T-cell (primary cell): ENCODE data around the gene LARP1. TPM values are rescaled to one million over a fixed set of nuclear protein-coding genes. Genes with fewer than 3 reads are reported as not detected.
A peak's percentile ranks its signal among the peaks of the same experiment; 100 is the strongest.

ENCODE experiments used
- ATAC-seq, 4 experiments: fragments of 200-7000 bp in 3 of 4; fragments of 150-1000 bp in 1 of 4; cut with Tn5 transposase; replicated peaks in 1 of 4; 1 replicate in 3 of 4; 2 replicates in 1 of 4; pipeline ENCODE4 v1.10.0; 2021; ENCODE audit warnings: moderate library complexity in 3 of 4, mild to moderate bottlenecking in 2 of 4, moderate number of reproducible peaks in 1 of 4
- CTCF ChIA-PET, 2 donors: fragments of 300-600 bp; sonication (Branson Sonifier 250); formaldehyde crosslinking; loops; one replicate each; lab custom pipeline; 2022; ENCODE audit warnings: antibody characterized with exemption in 2 of 2; lab: Charles Lee
- POLR2A ChIA-PET, 2 donors: fragments of 300-600 bp; sonication (Branson Sonifier 250); formaldehyde crosslinking; loops; one replicate each; lab custom pipeline; 2022; ENCODE audit warnings: antibody characterized with exemption in 2 of 2; lab: Charles Lee
- DNase-seq, 35 experiments: peaks; one replicate each; pipeline versions ENCODE4 v3.0.0 to v3.0.0-alpha.2; 2013 to 2023
- H3K27ac ChIP-seq: one replicate; pipeline ENCODE4 v1.5.1; 2013; ENCODE audit warnings: low read length
- H3K27me3 ChIP-seq, 2 experiments: replicated peaks in 1 of 2; 1 replicate in 1 of 2; 2 replicates in 1 of 2; pipeline versions ENCODE4 v1.6.1 to v1.7.0; 2013; ENCODE audit warnings: low read length in 1 of 2, mixed read lengths in 1 of 2; ENCODE audit not compliant: control insufficient read depth in 2 of 2, insufficient read depth in 2 of 2; ENCODE audit errors: extremely low read depth in 1 of 2
- H3K36me3 ChIP-seq, 2 donors: 1 replicate in 1 of 2; 2 replicates in 1 of 2; pipeline versions ENCODE4 v1.6.1 to v1.7.0; 2013; ENCODE audit warnings: low read length in 1 of 2; ENCODE audit not compliant: control insufficient read depth in 2 of 2, insufficient read depth in 1 of 2; ENCODE audit errors: extremely low read depth in 1 of 2
- H3K4me1 ChIP-seq, 2 experiments: 1 replicate in 1 of 2; 2 replicates in 1 of 2; pipeline versions ENCODE4 v1.6.1 to v1.7.0; 2013; ENCODE audit warnings: low read length in 2 of 2, mixed read lengths in 1 of 2; ENCODE audit not compliant: insufficient read depth in 2 of 2, control insufficient read depth in 1 of 2; ENCODE audit errors: extremely low read depth in 1 of 2
- H3K4me3 ChIP-seq, 2 donors: 1 replicate in 1 of 2; 2 replicates in 1 of 2; pipeline versions ENCODE4 v1.5.1 to v1.7.0; 2013; ENCODE audit warnings: mild to moderate bottlenecking in 2 of 2, low read length in 1 of 2, moderate library complexity in 1 of 2; ENCODE audit not compliant: control insufficient read depth in 1 of 2; ENCODE audit errors: extremely low read depth in 1 of 2
- H3K9me3 ChIP-seq: 2 replicates; pipeline ENCODE4 v1.7.0; 2013
- H3K27ac Mint-ChIP-seq, 2 donors: one replicate each; pipeline ENCODE4 v1.8.0; 2020 to 2021; ENCODE audit warnings: mild to moderate bottlenecking in 2 of 2, mixed read lengths in 2 of 2
- H3K27me3 Mint-ChIP-seq, 2 donors: one replicate each; pipeline ENCODE4 v1.8.0; 2021 to 2022; ENCODE audit warnings: mixed read lengths in 2 of 2
- H3K36me3 Mint-ChIP-seq: one replicate; pipeline ENCODE4 v1.8.0; 2021; ENCODE audit warnings: mixed read lengths
- H3K4me1 Mint-ChIP-seq, 3 donors: one replicate each; pipeline ENCODE4 v1.8.0; 2020 to 2022; ENCODE audit warnings: mixed read lengths in 3 of 3, mild to moderate bottlenecking in 1 of 3
- H3K4me3 Mint-ChIP-seq, 3 donors: one replicate each; pipeline ENCODE4 v1.8.0; 2020 to 2022; ENCODE audit warnings: mild to moderate bottlenecking in 3 of 3, mixed read lengths in 3 of 3, moderate library complexity in 3 of 3
- H3K9me3 Mint-ChIP-seq, 3 donors: one replicate each; pipeline ENCODE4 v1.8.0; 2020 to 2022; ENCODE audit warnings: mixed read lengths in 3 of 3
- WGBS: methylation state at CpG from one replicate; pipeline ENCODE4 v1.1.5; 2013; ENCODE audit warnings: missing lambda C conversion rate; ENCODE audit not compliant: insufficient coverage; 5-methylcytosine and 5-hydroxymethylcytosine counted together
- total RNA-seq, 35 experiments: library from RNA in 6 of 35; stranded (reverse) in 6 of 35; fragments of 120-200 nt in 1 of 35; gene quantifications; one replicate each; pipeline versions ENCODE4 v1.2.1 to v1.2.4 and lab custom pipeline; 2013 to 2026

LARP1 gene
- total RNA-seq, 5 donors from 2014 or later (not counting 1 experiment from before 2014, with no cell fraction given), result 137 to 201 (median 182) TPM

- no peak for ATAC-seq
- Histone ChIP-seq H3K4me1 (peaks cover 68 to 83% of the 10 kb centered on the region in 2 experiments), H3K27ac (no peak overlapping the region), H3K27me3 (no peaks in the 10 kb centered on the region), H3K36me3 (peaks cover 0 to 4% of the 10 kb centered on the region in 2 donors), H3K4me3 (no peak overlapping the region), H3K9me3 (no peaks in the 10 kb centered on the region)
- H3K4me1 Mint-ChIP-seq, result peaks cover 76 to 88% (median 83%) of the 10 kb centered on the region in 3 donors
- H3K27ac Mint-ChIP-seq, result peak overlapping the region; percentile 0 to 4
- POLR2A ChIA-PET, result no interaction called here
- CTCF ChIA-PET, result interaction anchor here in 1 of 2 donors (0.7 kb wide), 1 partner anchor 87 kb away, joined by 4 read pairs; no protein-coding TSS in a partner anchor
- WGBS, result 77% methylated on average over 3 of the region's 3 CpGs
- H3K27me3 Mint-ChIP-seq, result no peaks in the 10 kb centered on the region
- DNase-seq, result no peak
- no peaks in the 10 kb centered on the region for H3K9me3 Mint-ChIP-seq
- no peaks in the 10 kb centered on the region for H3K36me3 Mint-ChIP-seq
- peak overlapping the region in 1 of 3 donors; percentile 26 for H3K4me3 Mint-ChIP-seq
Observed at GRCh38 chr5:154764967-154765366, 9.8 kb downstream of the LARP1 start.

- ATAC-seq (no peak), DNase-seq (no peak)
- Mint-ChIP-seq H3K27ac (peak overlapping the region; percentile 30 to 50), H3K4me1 (peaks cover 76 to 88% (median 83%) of the 10 kb centered on the region in 3 donors), H3K4me3 (peak overlapping the region in 1 of 3 donors; percentile 26), H3K27me3 (no peaks in the 10 kb centered on the region), H3K9me3 (no peaks in the 10 kb centered on the region), H3K36me3 (no peaks in the 10 kb centered on the region)
- Histone ChIP-seq H3K9me3 (no peaks in the 10 kb centered on the region), H3K27me3 (no peaks in the 10 kb centered on the region), H3K27ac (no peak overlapping the region), H3K4me3 (no peak overlapping the region), H3K4me1 (peaks cover 70 to 83% of the 10 kb centered on the region in 2 experiments), H3K36me3 (peaks cover 0 to 4% of the 10 kb centered on the region in 2 donors)
- CTCF ChIA-PET, result interaction anchor here in 1 of 2 donors (0.6 kb wide), 1 partner anchor 103 kb away, joined by 4 read pairs; no protein-coding TSS in a partner anchor
- 90% methylated on average over 2 of the region's 10 CpGs for WGBS
- POLR2A ChIA-PET, result no interaction called here
Observed at GRCh38 chr5:154765396-154765925, 10.3 kb downstream of the LARP1 start.

GRCh38 chr5:154766558-154767281, 11.5 kb downstream of the LARP1 start:
- WGBS, result 86% methylated on average over 3 of the region's 3 CpGs
- peaks cover 74 to 88% (median 83%) of the 10 kb centered on the region in 3 donors for H3K4me1 Mint-ChIP-seq
- H3K27ac Mint-ChIP-seq, result peak overlapping the region; percentile 56 to 71
- no peak overlapping the region for H3K27ac ChIP-seq
- H3K4me3 Mint-ChIP-seq, result peak overlapping the region in 2 of 3 donors; percentile 7 to 53
- DNase-seq, result no peak
- H3K4me3 ChIP-seq, result no peak overlapping the region
- H3K36me3 Mint-ChIP-seq, result no peaks in the 10 kb centered on the region
- ChIA-PET CTCF (interaction anchor here in 1 of 2 donors (0.5 kb wide), 1 partner anchor 117 kb away, joined by 6 read pairs; no protein-coding TSS in a partner anchor), POLR2A (interaction anchor here in 1 of 2 donors (0.5 to 1.0 kb wide), 2 partner anchors 9 to 97 kb away, joined by 3 to 4 read pairs; no protein-coding TSS in a partner anchor)
- peaks cover 61 to 86% of the 10 kb centered on the region in 2 experiments for H3K4me1 ChIP-seq
- no peaks in the 10 kb centered on the region for H3K27me3 ChIP-seq
- no peaks in the 10 kb centered on the region for H3K9me3 ChIP-seq
- peak in 3 of 4 experiments; percentile 26 to 29 (median 28) for ATAC-seq
- no peaks in the 10 kb centered on the region for H3K9me3 Mint-ChIP-seq
- H3K36me3 ChIP-seq, result no peaks in the 10 kb centered on the region
- H3K27me3 Mint-ChIP-seq, result no peaks in the 10 kb centered on the region

GRCh38 chr5:154767576-154767975, 12.4 kb downstream of the LARP1 start:
- Mint-ChIP-seq H3K9me3 (no peaks in the 10 kb centered on the region), H3K27ac (peak overlapping the region; percentile 53 to 75), H3K4me3 (peak overlapping the region; percentile 2 to 53 (median 17)), H3K4me1 (peaks cover 71 to 86% (median 80%) of the 10 kb centered on the region in 3 donors), H3K36me3 (no peaks in the 10 kb centered on the region), H3K27me3 (no peaks in the 10 kb centered on the region)
- POLR2A ChIA-PET, result interaction anchor here (0.5 to 1.0 kb wide), 4 partner anchors 10 to 96 kb away, joined by 3 to 4 read pairs (median 3); no protein-coding TSS in a partner anchor
- H3K36me3 ChIP-seq, result no peaks in the 10 kb centered on the region
- H3K27ac ChIP-seq, result peak overlapping the region; percentile 5
- CTCF ChIA-PET, result interaction anchor here in 1 of 2 donors (0.5 kb wide), 1 partner anchor 117 kb away, joined by 6 read pairs; no protein-coding TSS in a partner anchor
- H3K4me1 ChIP-seq, result peaks cover 56 to 79% of the 10 kb centered on the region in 2 experiments
- DNase-seq (peak in 1 of 35 experiments; percentile 31), ATAC-seq (peak; percentile 44 to 89 (median 74))
- no peak overlapping the region for H3K4me3 ChIP-seq
- no peaks in the 10 kb centered on the region for H3K9me3 ChIP-seq
- no peaks in the 10 kb centered on the region for H3K27me3 ChIP-seq
- 9% methylated on average over 1 of the region's 2 CpGs for WGBS

GRCh38 chr5:154768207-154768606, 13.0 kb downstream of the LARP1 start:
- Mint-ChIP-seq H3K27me3 (no peaks in the 10 kb centered on the region), H3K4me3 (peak overlapping the region in 1 of 3 donors; percentile 53), H3K4me1 (peaks cover 72 to 84% (median 81%) of the 10 kb centered on the region in 3 donors), H3K36me3 (no peaks in the 10 kb centered on the region), H3K9me3 (no peaks in the 10 kb centered on the region), H3K27ac (no peak overlapping the region)
- WGBS, result no CpG with 5 or more reads among the region's 2 CpGs
- H3K4me3 ChIP-seq, result no peak overlapping the region
- H3K4me1 ChIP-seq, result peaks cover 56 to 79% of the 10 kb centered on the region in 2 experiments
- ChIA-PET CTCF (no interaction called here), POLR2A (interaction anchor here in 1 of 2 donors (1.0 kb wide), 2 partner anchors 11 to 83 kb away, joined by 3 read pairs; no protein-coding TSS in a partner anchor)
- H3K27ac ChIP-seq, result no peak overlapping the region
- no peaks in the 10 kb centered on the region for H3K27me3 ChIP-seq
- H3K36me3 ChIP-seq, result no peaks in the 10 kb centered on the region
- H3K9me3 ChIP-seq, result no peaks in the 10 kb centered on the region
- ATAC-seq, result no peak
- DNase-seq, result no peak

GRCh38 chr5:154770111-154770510, 14.9 kb downstream of the LARP1 start:
- peak overlapping the region; percentile 0 to 35 for H3K27ac Mint-ChIP-seq
- H3K4me1 ChIP-seq, result peaks cover 57 to 82% of the 10 kb centered on the region in 2 experiments
- no peaks in the 10 kb centered on the region for H3K36me3 Mint-ChIP-seq
- peaks cover 0 to 3% of the 10 kb centered on the region in 2 donors for H3K36me3 ChIP-seq
- no peak overlapping the region for H3K27ac ChIP-seq
- DNase-seq (no peak), ATAC-seq (no peak)
- no peaks in the 10 kb centered on the region for H3K27me3 Mint-ChIP-seq
- H3K4me1 Mint-ChIP-seq, result peaks cover 85 to 93% (median 91%) of the 10 kb centered on the region in 3 donors
- H3K4me3 Mint-ChIP-seq, result peak overlapping the region in 1 of 3 donors; percentile 71
- CTCF ChIA-PET, result no interaction called here
- no peaks in the 10 kb centered on the region for H3K9me3 ChIP-seq
- WGBS, result 52% methylated on average over 2 of the region's 2 CpGs
- no peaks in the 10 kb centered on the region for H3K27me3 ChIP-seq
- POLR2A ChIA-PET, result no interaction called here
- no peaks in the 10 kb centered on the region for H3K9me3 Mint-ChIP-seq
- no peak overlapping the region for H3K4me3 ChIP-seq
